K562 (cell line): ENCODE results near the gene ADAM30. TPM values are rescaled to one million over a fixed set of nuclear protein-coding genes. Genes with fewer than 3 reads are reported as not detected.

Source experiments
- ATAC-seq: fragments of 200-7000 bp; cut with Tn5 transposase; 3 replicates; pipeline ENCODE4 v1.9.1; 2020; ENCODE audit warnings: moderate library complexity
- BruUV-seq: library from RNA; stranded (reverse); fragments of 400-500 nt; replicated peaks from 2 replicates; lab custom pipeline; 2021; lab: Mats Ljungman, UMichigan
- CTCF ChIA-PET: fragments of 300-600 bp; formaldehyde crosslinking; extraction: SDS; loops from one replicate; lab custom pipeline; 2021; ENCODE audit warnings: low intra/inter-chr PET ratio; lab: Yijun Ruan, JAX
- POLR2A ChIA-PET: fragments of 300-600, 350-650 bp; sonication (Branson Sonifier 250); formaldehyde crosslinking; extraction: SDS; loops from one replicate; lab custom pipeline; 2021; ENCODE audit warnings: antibody characterized with exemption, inconsistent platforms; lab: Yijun Ruan, JAX
- DNase-seq, 4 experiments: peaks; one replicate each; pipeline versions ENCODE4 v3.0.0 to v3.0.0-alpha.2; 2011 to 2018; ENCODE audit warnings: low spot score in 3 of 4, mixed read lengths in 3 of 4; ENCODE audit errors: extremely low read depth in 1 of 4
- FAIRE-seq: peaks from 2 replicates; lab custom pipeline; 2011; peaks lifted over from hg19 to GRCh38; lab: Jason Lieb, UNC
- H2AFZ ChIP-seq: 2 replicates; pipeline ENCODE4 v1.6.0; 2011; ENCODE audit warnings: low read depth, low read length, control low read depth, inconsistent platforms
- H3K27ac ChIP-seq: fragments of 200-600 bp; 3 replicates; pipeline ENCODE4 v1.8.0; 2011; ENCODE audit warnings: low read depth, mild to moderate bottlenecking, control low read depth, inconsistent platforms, low read length, moderate library complexity, mixed read lengths; ENCODE audit errors: extremely low read depth
- H3K27me3 ChIP-seq, 2 experiments: fragments of 300-600 bp in 1 of 2; 2 replicates in 1 of 2; 3 replicates in 1 of 2; pipeline versions ENCODE4 v1.6.0 to v1.8.0; 2011; ENCODE audit warnings: inconsistent platforms in 2 of 2, low read length in 2 of 2, mild to moderate bottlenecking in 1 of 2, mixed read lengths in 1 of 2, moderate library complexity in 1 of 2; ENCODE audit not compliant: control insufficient read depth in 2 of 2, insufficient read depth in 2 of 2
- H3K36me3 ChIP-seq: fragments of 300-600 bp; 3 replicates; pipeline ENCODE4 v1.8.0; 2011; ENCODE audit warnings: mild to moderate bottlenecking, low read length, inconsistent platforms; ENCODE audit not compliant: control insufficient read depth, insufficient read depth
- H3K4me1 ChIP-seq, 2 experiments: fragments of 200-600 bp in 1 of 2; replicated peaks in 1 of 2; 2 replicates in 1 of 2; 3 replicates in 1 of 2; pipeline versions ENCODE4 v1.5.1 to v1.8.0; 2011; ENCODE audit warnings: inconsistent platforms in 2 of 2, low read length in 2 of 2, mild to moderate bottlenecking in 1 of 2, mixed read lengths in 1 of 2, moderate library complexity in 1 of 2; ENCODE audit not compliant: control insufficient read depth in 2 of 2, insufficient read depth in 2 of 2
- H3K4me2 ChIP-seq: 2 replicates; pipeline ENCODE4 v1.6.1; 2011; ENCODE audit warnings: low read length, control low read depth, inconsistent platforms, mixed read lengths; ENCODE audit not compliant: insufficient read depth
- H3K4me3 ChIP-seq: fragments of 200-600 bp; sonication (generic), shearing (Covaris generic); 2 replicates; pipeline ENCODE4 v1.5.1; 2016; ENCODE audit warnings: control low read depth, inconsistent platforms
- H3K79me2 ChIP-seq: fragments of 200-600 bp; 3 replicates; pipeline ENCODE4 v1.8.0; 2011; ENCODE audit warnings: low read length, inconsistent platforms; ENCODE audit not compliant: control insufficient read depth, insufficient read depth
- H3K9ac ChIP-seq, 2 experiments: 2 replicates each; pipeline versions ENCODE4 v1.6.0 to v1.6.1; 2011; ENCODE audit warnings: low read depth in 2 of 2, low read length in 2 of 2, control low read depth in 1 of 2, inconsistent platforms in 1 of 2, mild to moderate bottlenecking in 1 of 2, mixed read lengths in 1 of 2; ENCODE audit not compliant: insufficient read depth in 1 of 2
- H3K9me1 ChIP-seq: one replicate; pipeline ENCODE4 v1.6.0; 2011; ENCODE audit warnings: inconsistent platforms, mild to moderate bottlenecking, low read length, moderate library complexity; ENCODE audit not compliant: control insufficient read depth, insufficient read depth
- H3K9me3 ChIP-seq: replicated peaks from 2 replicates; pipeline ENCODE4 v1.5.1; 2011; ENCODE audit warnings: low read depth, low read length, inconsistent platforms; ENCODE audit not compliant: control insufficient read depth, insufficient read depth
- H4K20me1 ChIP-seq: replicated peaks from 2 replicates; pipeline ENCODE4 v1.6.1; 2011; ENCODE audit warnings: low read length, inconsistent platforms, mixed read lengths; ENCODE audit not compliant: control insufficient read depth, insufficient read depth
- BMI1 ChIP-seq: fragments of 150-350 bp; IDR thresholded peaks from 2 replicates; pipeline ENCODE4 v1.6.1; 2014; ENCODE audit warnings: low read length
- FOXP4 ChIP-seq: sonication (generic); formaldehyde crosslinking; IDR thresholded peaks from 2 replicates; pipeline ENCODE4 v1.8.0; 2022; ENCODE audit warnings: mild to moderate bottlenecking, missing genetic modification reagents, borderline replicate concordance
- KDM4B ChIP-seq, 2 experiments: fragments of 450-650 bp in 1 of 2; sonication (generic) in 1 of 2; IDR thresholded peaks; 2 replicates each; pipeline ENCODE4 v1.6.1; 2016 to 2017; ENCODE audit warnings: borderline replicate concordance in 2 of 2, antibody characterized with exemption in 1 of 2, low read depth in 1 of 2, mild to moderate bottlenecking in 1 of 2
- LARP7 ChIP-seq: fragments of 450-650 bp; IDR thresholded peaks from 2 replicates; pipeline ENCODE4 v1.6.1; 2016
- RFX1 ChIP-seq: fragments of 450-650 bp; IDR thresholded peaks from 2 replicates; pipeline ENCODE4 v1.6.1; 2016; ENCODE audit warnings: mild to moderate bottlenecking, moderate library complexity
- SETDB1 ChIP-seq: IDR thresholded peaks from one replicate; pipeline ENCODE4 v1.6.1; 2012; ENCODE audit warnings: low read length, control low read depth, inconsistent platforms
- ZBED1 ChIP-seq: IDR thresholded peaks from 2 replicates; pipeline ENCODE4 v1.6.1; 2014
- ZBTB2 ChIP-seq: fragments of 450-650 bp; IDR thresholded peaks from 2 replicates; pipeline ENCODE4 v1.6.1; 2016; ENCODE audit warnings: antibody characterized with exemption
- ZBTB8A ChIP-seq: fragments of 450-650 bp; IDR thresholded peaks from 2 replicates; pipeline ENCODE4 v1.6.1; 2018; ENCODE audit warnings: mild to moderate bottlenecking, moderate library complexity; ENCODE audit not compliant: partially characterized antibody
- ZSCAN32 ChIP-seq: fragments of 450-650 bp; formaldehyde crosslinking; IDR thresholded peaks from 2 replicates; pipeline ENCODE4 v1.4.0; 2020; ENCODE audit warnings: mild to moderate bottlenecking, moderate library complexity
- WGBS: fragments of 100-300 bp; shearing (Covaris generic); methylation state at CpG from one replicate; pipeline ENCODE4 v1.1.6; 2016; ENCODE audit warnings: low coverage, mixed read lengths; ENCODE audit not compliant: insufficient coverage; ENCODE audit errors: missing lambda C conversion rate; 5-methylcytosine and 5-hydroxymethylcytosine counted together
- in situ Hi-C: fragments of 300-500 bp; cut with MboI; formaldehyde crosslinking; loops from 4 replicates; pipeline ENCODE4 v1.15.0; 2018; ENCODE audit warnings: inconsistent platforms, mixed read lengths
- intact Hi-C: fragments of 100-400 bp; cut with micrococcal nuclease; formaldehyde crosslinking; loops from 2 replicates; pipeline ENCODE4 v1.14.2; 2022
- polyA plus RNA-seq, 8 experiments: library from polyadenylated mRNA; depleted of rRNA in 4 of 8; stranded (reverse) in 5 of 8; unstranded in 3 of 8; fragments of >200 nt; fragmentation: Nextera tagmentation in 2 of 8; fragmentation: Illumina TruSeq in 1 of 8; extraction: Ambion mirVana in 2 of 8; extraction: Trizol in 1 of 8; gene quantifications; 2 replicates each; pipeline versions ENCODE4 v1.2.1 to v1.2.3, GENCODE V29; 2011 to 2014; ENCODE audit warnings: inconsistent platforms in 1 of 8, missing spikeins in 1 of 8
- total RNA-seq, 7 experiments: library from RNA; depleted of rRNA in 6 of 7; stranded (reverse); fragments of >200 nt in 6 of 7; fragmentation: Illumina TruSeq in 2 of 7; extraction: Trizol in 2 of 7; gene quantifications; 2 replicates each; pipeline versions ENCODE4 v1.2.1 to v1.2.3, GENCODE V29; 2011 to 2021; ENCODE audit warnings: low replicate concordance in 1 of 7
- TF ChIP-seq, protein P1 (sequence below): fragments of 450-650 bp; formaldehyde crosslinking; IDR thresholded peaks from 2 replicates; pipeline ENCODE4 v1.4.0; 2020; ENCODE audit warnings: mild to moderate bottlenecking, moderate library complexity

ADAM30 gene
- total and polyA plus RNA-seq, 9 of the 15 experiments (the other 6 are each of a cell fraction or from before 2014, with no cell fraction given): not detected

DNA sequence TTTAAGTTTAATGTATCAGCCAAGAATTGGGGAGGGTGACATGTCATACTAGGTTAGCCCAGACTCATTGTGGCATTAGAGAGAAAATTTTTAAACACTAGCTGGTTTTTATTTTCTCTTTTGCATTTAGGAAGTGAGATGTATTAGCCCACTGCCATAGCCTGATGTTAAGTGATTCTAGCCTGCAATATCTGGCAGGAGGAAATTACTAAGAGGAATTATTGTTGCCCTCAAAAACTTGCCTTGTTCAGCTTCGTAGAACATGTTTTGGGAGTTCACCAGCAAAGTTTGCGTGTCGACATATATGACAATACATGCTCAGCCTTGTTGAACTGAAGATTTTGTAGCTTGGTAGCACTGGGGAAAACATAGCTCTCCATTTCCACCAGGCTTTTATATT, 12.5 kb downstream of the ADAM30 start:
- intact Hi-C loops (no loop called here), in situ Hi-C loops (no loop called here)
- no TSS peak for BruUV-seq
- TF ChIP-seq ZBTB8A (no peak), ZSCAN32 (CRISPR knock-in tag) (no peak), FOXP4 (CRISPR knock-in tag) (no peak), SETDB1 (no peak), ZBTB2 (no peak), KDM4B (IDR thresholded peaks at IDR 0.05; ENCODE audit: borderline replicate concordance in 2 of 2, low read depth in 1 of 2) (no peak), RFX1 (no peak), LARP7 (no peak), BMI1 (no peak), ZBED1 (no peak)
- TF ChIP-seq, protein P1, sequence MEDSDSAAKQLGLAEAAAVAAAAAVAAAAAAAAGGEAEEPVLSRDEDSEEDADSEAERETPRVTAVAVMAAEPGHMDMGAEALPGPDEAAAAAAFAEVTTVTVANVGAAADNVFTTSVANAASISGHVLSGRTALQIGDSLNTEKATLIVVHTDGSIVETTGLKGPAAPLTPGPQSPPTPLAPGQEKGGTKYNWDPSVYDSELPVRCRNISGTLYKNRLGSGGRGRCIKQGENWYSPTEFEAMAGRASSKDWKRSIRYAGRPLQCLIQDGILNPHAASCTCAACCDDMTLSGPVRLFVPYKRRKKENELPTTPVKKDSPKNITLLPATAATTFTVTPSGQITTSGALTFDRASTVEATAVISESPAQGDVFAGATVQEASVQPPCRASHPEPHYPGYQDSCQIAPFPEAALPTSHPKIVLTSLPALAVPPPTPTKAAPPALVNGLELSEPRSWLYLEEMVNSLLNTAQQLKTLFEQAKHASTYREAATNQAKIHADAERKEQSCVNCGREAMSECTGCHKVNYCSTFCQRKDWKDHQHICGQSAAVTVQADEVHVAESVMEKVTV (CRISPR knock-in tag): no peak
- H4K20me1 ChIP-seq: no peaks in the 10 kb centered on the region
- H3K4me3 ChIP-seq: no peak overlapping the region
- no peak overlapping the region for H3K27ac ChIP-seq
- no peak overlapping the region for H2AFZ ChIP-seq
- no peaks in the 10 kb centered on the region for H3K9me1 ChIP-seq
- FAIRE-seq: no peak
- H3K27me3 ChIP-seq: no peaks in the 10 kb centered on the region; a peak in 1 of 5 replicates
- peaks cover 0 to 8% of the 10 kb centered on the region in 2 experiments; a peak in 2 of 5 replicates for H3K4me1 ChIP-seq
- POLR2A ChIA-PET: interaction anchor here (0.6 to 0.8 kb wide), 2 partner anchors 12 to 743 kb away, joined by 3 read pairs; no protein-coding TSS in a partner anchor
- CTCF ChIA-PET: no interaction called here
- no peak for ATAC-seq
- H3K9ac ChIP-seq: no peak overlapping the region
- H3K4me2 ChIP-seq: no peak overlapping the region
- H3K36me3 ChIP-seq: no peaks in the 10 kb centered on the region
- DNase-seq: no peak
- 20% methylated on average over 3 of the region's 3 CpGs for WGBS
- no peaks in the 10 kb centered on the region for H3K9me3 ChIP-seq
- no peaks in the 10 kb centered on the region for H3K79me2 ChIP-seq
